Large intestine (tissue), 3 donors: Measurements from ENCODE around the gene KMO. TPM values are rescaled to one million over a fixed set of nuclear protein-coding genes. Genes with fewer than 3 reads are reported as not detected.

Experiments used
- DNase-seq, 2 donors: peaks; one replicate each; pipeline versions ENCODE4 v3.0.0 to v3.0.0-alpha.2; 2013
- H3K27ac ChIP-seq: one replicate; pipeline ENCODE4 v1.5.1; 2013; ENCODE audit warnings: low read length
- H3K27me3 ChIP-seq: 2 replicates; pipeline ENCODE4 v1.6.1; 2013; ENCODE audit warnings: low read length; ENCODE audit not compliant: control insufficient read depth, insufficient read depth
- H3K36me3 ChIP-seq: 2 replicates; pipeline ENCODE4 v1.6.1; 2013; ENCODE audit warnings: low read length; ENCODE audit not compliant: control insufficient read depth, insufficient read depth
- H3K4me1 ChIP-seq: one replicate; pipeline ENCODE4 v1.6.1; 2013; ENCODE audit warnings: low read length; ENCODE audit not compliant: control insufficient read depth, insufficient read depth
- H3K4me3 ChIP-seq: one replicate; pipeline ENCODE4 v1.5.1; 2013; ENCODE audit warnings: low read length
- H3K9me3 ChIP-seq: one replicate; pipeline ENCODE4 v1.6.1; 2013; ENCODE audit warnings: mild to moderate bottlenecking, low read depth, low read length, moderate library complexity; ENCODE audit not compliant: control insufficient read depth
- WGBS: methylation state at CpG from one replicate; pipeline ENCODE4 v1.1.5; 2013; ENCODE audit warnings: low lambda C conversion rate; ENCODE audit not compliant: insufficient coverage; 5-methylcytosine and 5-hydroxymethylcytosine counted together
- polyA plus RNA-seq: library from polyadenylated mRNA; unstranded; fragments of 120-200 nt; gene quantifications from one replicate; pipeline ENCODE4 v1.2.1, GENCODE V29; 2013

The KMO gene
- polyA plus RNA-seq, 1 donor, result 0.55 TPM

DNA sequence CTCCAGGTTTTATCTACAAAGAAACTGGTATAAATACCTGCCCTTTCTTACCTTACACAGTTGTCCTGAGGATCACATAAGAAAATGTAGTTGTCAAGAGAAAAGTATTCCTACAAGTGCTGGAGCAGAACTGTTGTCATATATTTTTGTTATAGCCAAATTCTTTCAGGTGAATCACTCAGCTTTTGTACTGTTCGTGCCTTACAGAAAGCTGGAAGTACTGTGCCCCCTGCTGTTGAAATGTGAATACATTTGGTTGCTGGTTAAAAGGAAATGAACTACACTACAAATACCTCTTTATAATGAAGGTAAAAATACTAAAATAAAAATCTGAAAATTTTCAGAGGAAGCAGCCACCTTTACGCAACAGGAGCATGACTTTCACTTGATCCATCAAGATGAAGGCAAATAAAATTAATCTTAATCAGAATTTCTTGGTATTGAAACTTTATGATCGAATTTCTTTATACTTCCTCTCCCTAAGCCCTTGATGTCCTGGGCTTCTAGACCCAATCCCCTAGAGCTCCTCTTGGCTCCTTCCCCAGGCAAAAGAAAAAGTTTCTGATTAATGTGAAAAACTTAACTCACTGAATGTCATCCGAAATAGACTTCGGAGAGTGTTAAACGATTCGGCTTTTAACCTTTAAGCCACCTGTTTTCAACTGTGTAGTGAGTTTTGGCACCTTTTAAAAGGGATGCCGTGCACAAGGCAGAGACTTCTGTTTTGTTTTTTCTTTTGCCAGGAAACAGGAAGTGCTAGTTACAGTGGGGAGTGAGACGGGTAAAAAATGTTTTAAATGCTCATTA, 95.5 kb downstream of the KMO start:
- Histone ChIP-seq H3K9me3 (no peaks in the 10 kb centered on the region), H3K27ac (no peak overlapping the region), H3K27me3 (no peaks in the 10 kb centered on the region), H3K4me1 (no peaks in the 10 kb centered on the region), H3K4me3 (no peak overlapping the region), H3K36me3 (no peaks in the 10 kb centered on the region)
- WGBS, result 65% methylated on average over 2 of the region's 9 CpGs
- no peak for DNase-seq

DNA sequence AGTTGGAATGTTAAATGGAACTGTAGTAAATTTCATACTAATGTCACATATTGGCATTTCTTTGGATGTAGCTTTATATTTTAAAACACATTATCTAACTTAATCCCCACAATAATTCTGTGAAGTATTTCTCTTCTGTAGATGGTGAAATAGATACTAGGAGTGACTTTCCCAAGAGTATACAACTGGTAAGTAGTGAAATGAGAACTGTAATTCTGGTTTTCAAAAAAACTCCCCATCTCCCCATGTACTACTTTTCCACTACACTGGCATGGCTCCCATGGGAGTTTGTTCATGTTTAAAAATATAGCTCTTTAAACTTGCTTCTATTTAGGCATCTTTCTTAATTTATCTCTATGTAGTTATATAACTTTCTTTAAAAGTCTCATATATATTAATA, 97.8 kb downstream of the KMO start:
- Histone ChIP-seq H3K27me3 (no peaks in the 10 kb centered on the region), H3K4me1 (no peaks in the 10 kb centered on the region), H3K36me3 (peaks cover 3% of the 10 kb centered on the region), H3K9me3 (no peaks in the 10 kb centered on the region), H3K4me3 (no peak overlapping the region), H3K27ac (no peak overlapping the region)
- no peak for DNase-seq

DNA sequence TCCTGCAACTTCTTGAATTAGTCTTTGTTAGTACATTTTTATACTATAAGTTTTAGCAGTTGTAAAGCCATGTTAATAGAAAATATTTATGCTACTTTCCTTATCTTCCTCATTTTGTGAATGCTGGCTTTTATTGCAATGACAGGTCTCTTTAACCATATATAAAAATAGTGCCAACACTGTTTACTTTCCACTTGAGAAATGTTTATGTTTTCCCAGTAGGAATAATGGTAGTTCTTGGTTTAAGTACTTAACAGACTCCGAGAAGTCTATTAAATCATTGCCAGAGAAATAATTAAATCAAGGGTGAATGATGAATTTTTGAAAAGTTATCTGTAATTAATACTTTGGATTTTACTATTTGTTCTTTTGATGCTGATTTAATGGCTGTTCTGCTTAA, 98.3 kb downstream of the KMO start:
- DNase-seq, result no peak
- no peaks in the 10 kb centered on the region for H3K4me1 ChIP-seq
- WGBS, result 100% methylated on average over 1 of the region's 1 CpG
- no peak overlapping the region for H3K4me3 ChIP-seq
- no peak overlapping the region for H3K27ac ChIP-seq
- peaks cover 8% of the 10 kb centered on the region for H3K36me3 ChIP-seq
- no peaks in the 10 kb centered on the region for H3K27me3 ChIP-seq
- H3K9me3 ChIP-seq, result no peaks in the 10 kb centered on the region

- H3K9me3 ChIP-seq, result no peaks in the 10 kb centered on the region
- WGBS, result 96% methylated on average over 2 of the region's 2 CpGs
- no peak for DNase-seq
- no peaks in the 10 kb centered on the region for H3K27me3 ChIP-seq
- no peak overlapping the region for H3K4me3 ChIP-seq
- H3K27ac ChIP-seq, result no peak overlapping the region
- H3K4me1 ChIP-seq, result no peaks in the 10 kb centered on the region
- H3K36me3 ChIP-seq, result peaks cover 9% of the 10 kb centered on the region
Observed at GRCh38 chr1:241630899-241631298, 98.7 kb downstream of the KMO start.

DNA sequence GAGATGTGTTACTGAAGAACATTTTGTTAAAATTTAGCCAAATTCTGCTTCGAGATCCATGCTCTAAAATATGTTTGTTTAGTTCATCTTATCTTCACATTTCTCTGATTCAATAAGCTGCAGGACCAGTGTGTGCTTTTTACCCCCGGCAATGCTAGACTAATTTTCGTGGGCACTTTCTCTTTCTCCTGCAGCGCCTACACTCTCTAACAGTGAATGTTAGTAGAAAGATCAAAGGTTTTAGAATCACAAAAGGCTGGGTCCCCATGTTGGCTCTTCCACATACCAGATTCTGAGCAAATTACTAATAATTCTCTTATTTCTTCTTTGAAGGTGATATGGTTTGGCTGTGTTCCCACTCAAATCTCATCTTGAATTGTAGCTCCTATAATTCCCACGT, 99.5 kb downstream of the KMO start:
- DNase-seq, result no peak
- no peak overlapping the region for H3K27ac ChIP-seq
- H3K4me1 ChIP-seq, result no peaks in the 10 kb centered on the region
- WGBS, result 38% methylated on average over 1 of the region's 5 CpGs
- peaks cover 9% of the 10 kb centered on the region for H3K36me3 ChIP-seq
- no peak overlapping the region for H3K4me3 ChIP-seq
- no peaks in the 10 kb centered on the region for H3K9me3 ChIP-seq
- no peaks in the 10 kb centered on the region for H3K27me3 ChIP-seq

GRCh38 chr1:241632987-241633386, 100.8 kb downstream of the KMO start:
- Histone ChIP-seq H3K4me3 (no peak overlapping the region), H3K9me3 (no peaks in the 10 kb centered on the region), H3K27ac (no peak overlapping the region), H3K36me3 (peaks cover 9% of the 10 kb centered on the region), H3K27me3 (no peaks in the 10 kb centered on the region), H3K4me1 (no peaks in the 10 kb centered on the region)
- DNase-seq, result no peak
- WGBS, result no CpG with 5 or more reads among the region's 3 CpGs

DNA sequence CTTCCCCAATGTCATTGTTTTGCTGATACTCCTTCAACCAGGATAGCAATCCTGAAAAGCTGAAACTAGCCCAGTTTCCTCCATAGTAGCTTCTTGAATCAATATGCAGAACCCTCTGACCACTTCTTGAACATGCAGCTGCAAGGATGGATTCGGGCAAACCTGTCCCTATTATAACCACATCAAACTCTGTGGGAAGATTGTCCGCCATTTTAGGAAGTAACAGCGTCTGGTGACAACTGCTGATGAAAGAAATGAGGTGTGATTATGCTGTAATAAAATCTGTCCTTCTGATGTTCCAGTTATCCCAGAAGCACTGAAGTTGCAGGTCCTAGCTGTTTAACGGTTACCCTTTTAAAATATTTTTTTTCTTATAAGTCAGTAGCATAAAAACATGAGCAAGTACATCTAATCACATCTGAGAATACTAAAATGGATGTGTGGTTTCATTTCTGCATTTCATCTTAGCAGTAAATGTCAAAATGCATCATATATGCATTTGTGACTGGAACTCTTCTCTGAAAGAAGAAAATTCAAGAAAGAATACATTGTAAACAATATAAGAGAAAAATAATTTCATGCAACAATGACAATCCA, 103.5 kb downstream of the KMO start:
- no peak overlapping the region for H3K27ac ChIP-seq
- peaks cover 9% of the 10 kb centered on the region for H3K36me3 ChIP-seq
- peaks cover 2% of the 10 kb centered on the region for H3K4me1 ChIP-seq
- H3K9me3 ChIP-seq, result no peaks in the 10 kb centered on the region
- H3K4me3 ChIP-seq, result no peak overlapping the region
- no peak for DNase-seq
- no peaks in the 10 kb centered on the region for H3K27me3 ChIP-seq
- WGBS, result 100% methylated on average over 1 of the region's 4 CpGs

GRCh38 chr1:241636291-241636690, 104.1 kb downstream of the KMO start:
- Histone ChIP-seq H3K27me3 (no peaks in the 10 kb centered on the region), H3K9me3 (no peaks in the 10 kb centered on the region), H3K36me3 (peaks cover 9% of the 10 kb centered on the region), H3K27ac (no peak overlapping the region), H3K4me3 (no peak overlapping the region), H3K4me1 (peaks cover 6% of the 10 kb centered on the region)
- no peak for DNase-seq
- no CpG with 5 or more reads among the region's 1 CpG for WGBS

- H3K27ac ChIP-seq, result no peak overlapping the region
- H3K36me3 ChIP-seq, result peaks cover 9% of the 10 kb centered on the region
- no peak for DNase-seq
- H3K9me3 ChIP-seq, result no peaks in the 10 kb centered on the region
- H3K27me3 ChIP-seq, result no peaks in the 10 kb centered on the region
- no peak overlapping the region for H3K4me3 ChIP-seq
- peaks cover 14% of the 10 kb centered on the region for H3K4me1 ChIP-seq
Observed at GRCh38 chr1:241637046-241637590, 104.9 kb downstream of the KMO start.

- Histone ChIP-seq H3K36me3 (peaks cover 9% of the 10 kb centered on the region), H3K4me1 (peaks cover 18% of the 10 kb centered on the region), H3K27ac (no peak overlapping the region), H3K4me3 (no peak overlapping the region), H3K9me3 (no peaks in the 10 kb centered on the region), H3K27me3 (no peaks in the 10 kb centered on the region)
- WGBS, result no CpG with 5 or more reads among the region's 4 CpGs
- no peak for DNase-seq
Observed at GRCh38 chr1:241637604-241638003, 105.4 kb downstream of the KMO start.
